NB4 (cell line): ENCODE measurements around the gene SAP25.
A peak's percentile ranks its signal among the peaks of the same experiment; 100 is the strongest.
"Not testable (repeated sequence)": the region's sequence is repeated elsewhere in the genome, so short reads cannot be mapped to it uniquely, and the experiment has no call there.

Source experiments
- DNase-seq: peaks from one replicate; pipeline ENCODE4 v3.0.0; 2010; ENCODE audit warnings: low read depth
- H3K4me3 ChIP-seq: one replicate; pipeline ENCODE4 v1.5.1; 2011; ENCODE audit warnings: mild to moderate bottlenecking, low read depth, low read length, moderate library complexity
- CTCF ChIP-seq: IDR thresholded peaks from one replicate; pipeline ENCODE4 v1.5.1; 2012; ENCODE audit warnings: low read depth, low read length
- MAX ChIP-seq: IDR thresholded peaks from 2 replicates; pipeline ENCODE4 v1.6.1; 2011; ENCODE audit warnings: low read depth, low read length
- MYC ChIP-seq: IDR thresholded peaks from 2 replicates; pipeline ENCODE4 v1.6.1; 2011; ENCODE audit warnings: low read depth, low read length
- POLR2A ChIP-seq: IDR thresholded peaks from 2 replicates; pipeline ENCODE4 v1.6.1; 2011; ENCODE audit warnings: mild to moderate bottlenecking; ENCODE audit not compliant: insufficient read length; ENCODE audit errors: extremely low read depth

The SAP25 gene

GRCh38 chr7:100544386-100544785 lies 29.3 kb downstream of the SAP25 start:
- H3K4me3 ChIP-seq = no peak overlapping the region
- no peak for TF ChIP-seq POLR2A
- no peak for TF ChIP-seq MAX
- no peak for TF ChIP-seq MYC
- no peak for TF ChIP-seq CTCF
- no peak for DNase-seq

GRCh38 chr7:100543586-100543985 lies 30.1 kb downstream of the SAP25 start:
- TF ChIP-seq MYC (no peak), CTCF (no peak), MAX (no peak), POLR2A (no peak)
- no peak for DNase-seq
- H3K4me3 ChIP-seq = no peak overlapping the region

GRCh38 chr7:100541309-100541708 lies 32.4 kb downstream of the SAP25 start:
- peak; percentile 69 for DNase-seq
- not testable (repeated sequence) for H3K4me3 ChIP-seq

GRCh38 chr7:100540073-100540723 lies 33.5 kb downstream of the SAP25 start:
- no peak for DNase-seq
- peak overlapping the region; percentile 65 for H3K4me3 ChIP-seq
- TF ChIP-seq MYC = no peak

GRCh38 chr7:100539436-100540006 lies 34.2 kb downstream of the SAP25 start:
- DNase-seq = peak; percentile 43
- peak overlapping the region; percentile 65 for H3K4me3 ChIP-seq
- TF ChIP-seq MYC = no peak
- TF ChIP-seq CTCF = no peak
- no peak for TF ChIP-seq POLR2A
- TF ChIP-seq MAX = no peak

- TF ChIP-seq CTCF = no peak
- peak; percentile 78 for TF ChIP-seq MYC
- peak; percentile 39 for TF ChIP-seq POLR2A
- TF ChIP-seq MAX = peak; percentile 91
- DNase-seq = peak; percentile 100
- H3K4me3 ChIP-seq = peak within 1 kb of the TSS; percentile 71
Measured at GRCh38 chr7:100538654-100539435, 34.9 kb downstream of the SAP25 start, which contains the start of gene AGFG2. AGFG2 (plus strand) TSS chr7:100539203; CDS start chr7:100539347, 144 bp downstream.

GRCh38 chr7:100538348-100538653 lies 35.4 kb downstream of the SAP25 start:
- TF ChIP-seq MAX = no peak
- no peak for TF ChIP-seq CTCF
- no peak for TF ChIP-seq POLR2A
- TF ChIP-seq MYC = no peak
- DNase-seq = no peak
- H3K4me3 ChIP-seq = peak overlapping the region; percentile 71

- H3K4me3 ChIP-seq, DNase-seq: not testable (repeated sequence)
Measured at GRCh38 chr7:100536695-100537094, 37.0 kb downstream of the SAP25 start.

- not testable (repeated sequence) for DNase-seq, H3K4me3 ChIP-seq
Measured at GRCh38 chr7:100535982-100536381, 37.7 kb downstream of the SAP25 start.
